MCF 10A (cell line): Measurements from ENCODE around the gene TMPRSS11F. TPM values are rescaled to one million over a fixed set of nuclear protein-coding genes. Genes with fewer than 3 reads are reported as not detected.
"Not testable (repeated sequence)": the region's sequence is repeated elsewhere in the genome, so short reads cannot be mapped to it uniquely, and the experiment has no call there.

Source experiments
- BruUV-seq: library from RNA; stranded (reverse); fragments of 400-500 nt; replicated peaks from 2 replicates; lab custom pipeline; 2021; lab: Mats Ljungman, UMichigan
- CTCF ChIA-PET: fragments of 300-600 bp; sonication (Branson Sonifier 250); formaldehyde crosslinking; extraction: SDS; loops from one replicate; lab custom pipeline; 2021; ENCODE audit warnings: antibody characterized with exemption, inconsistent platforms; lab: Yijun Ruan, JAX
- POLR2A ChIA-PET: fragments of 300-600, 350-650 bp; sonication (Branson Sonifier 250); formaldehyde crosslinking; extraction: SDS; loops from one replicate; lab custom pipeline; 2020; ENCODE audit warnings: antibody characterized with exemption, inconsistent platforms; lab: Yijun Ruan, JAX
- DNase-seq: peaks from one replicate; pipeline ENCODE4 v3.0.0-alpha.2; 2018; ENCODE audit not compliant: unreplicated experiment
- H3K27ac Mint-ChIP-seq: one replicate; pipeline ENCODE4 v1.8.0; 2022; ENCODE audit warnings: mild to moderate bottlenecking, low read depth, mixed read lengths; ENCODE audit not compliant: unreplicated experiment
- H3K27me3 Mint-ChIP-seq: one replicate; pipeline ENCODE4 v1.8.0; 2022; ENCODE audit warnings: mixed read lengths; ENCODE audit not compliant: insufficient read depth, unreplicated experiment
- H3K36me3 Mint-ChIP-seq: one replicate; pipeline ENCODE4 v1.8.0; 2022; ENCODE audit warnings: mild to moderate bottlenecking, moderate library complexity, mixed read lengths; ENCODE audit not compliant: insufficient read depth, unreplicated experiment
- H3K4me1 Mint-ChIP-seq: one replicate; pipeline ENCODE4 v1.8.0; 2022; ENCODE audit warnings: mixed read lengths; ENCODE audit not compliant: insufficient read depth, unreplicated experiment
- H3K4me3 Mint-ChIP-seq: one replicate; pipeline ENCODE4 v1.8.0; 2022; ENCODE audit warnings: mild to moderate bottlenecking, moderate library complexity, mixed read lengths; ENCODE audit not compliant: unreplicated experiment
- H3K9me3 Mint-ChIP-seq: one replicate; pipeline ENCODE4 v1.8.0; 2022; ENCODE audit warnings: mixed read lengths; ENCODE audit not compliant: unreplicated experiment
- intact Hi-C: fragments of 100-400 bp; cut with micrococcal nuclease; formaldehyde crosslinking; loops from 2 replicates; pipeline ENCODE4 v1.14.1; 2022
- total RNA-seq: library from RNA; stranded (reverse); gene quantifications from 2 replicates; pipeline ENCODE4 v1.2.3, GENCODE V29; 2022
- TF ChIP-seq, protein P1 (sequence below): fragments of 200-600 bp; IDR thresholded peaks from one replicate; pipeline ENCODE4 v1.8.0; 2022; ENCODE audit warnings: antibody characterized with exemption, mild to moderate bottlenecking; ENCODE audit not compliant: unreplicated experiment

Gene TMPRSS11F
- total RNA-seq, 1 experiment from 2014 or later, result not detected

DNA sequence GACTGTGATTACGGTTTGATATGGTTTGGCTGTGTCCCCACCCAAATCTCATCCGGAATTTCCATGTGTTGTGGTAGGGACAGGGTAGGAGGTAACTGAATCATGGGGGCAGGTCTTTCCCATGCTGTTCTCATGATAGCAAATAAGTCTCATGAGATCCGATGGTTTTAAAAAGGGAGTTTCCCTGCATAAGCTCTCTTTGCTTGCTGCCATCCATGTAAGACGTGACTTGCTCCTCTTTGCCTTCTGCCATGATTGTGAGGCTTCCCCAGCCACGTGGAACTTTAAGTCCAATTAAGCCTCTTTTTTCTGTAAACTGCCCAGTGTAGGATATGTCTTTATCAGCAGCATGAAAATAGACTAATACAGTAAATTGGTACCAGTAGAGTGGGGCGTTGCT, 42.5 kb upstream of the TMPRSS11F start:
- H3K36me3 Mint-ChIP-seq, H3K27me3 Mint-ChIP-seq, BruUV-seq, POLR2A ChIA-PET, H3K4me3 Mint-ChIP-seq, H3K27ac Mint-ChIP-seq, H3K4me1 Mint-ChIP-seq, DNase-seq, H3K9me3 Mint-ChIP-seq: not testable (repeated sequence)
- CTCF ChIA-PET, result interaction anchor here (1.2 to 6.6 kb wide), 2 partner anchors 185 to 426 kb away, joined by 3 to 86 read pairs; no protein-coding TSS in a partner anchor
- intact Hi-C loops, result loop anchor here (10.0 kb wide), 3 partner anchors 203 to 627 kb away; partner anchors contain the start of gene CENPC

DNA sequence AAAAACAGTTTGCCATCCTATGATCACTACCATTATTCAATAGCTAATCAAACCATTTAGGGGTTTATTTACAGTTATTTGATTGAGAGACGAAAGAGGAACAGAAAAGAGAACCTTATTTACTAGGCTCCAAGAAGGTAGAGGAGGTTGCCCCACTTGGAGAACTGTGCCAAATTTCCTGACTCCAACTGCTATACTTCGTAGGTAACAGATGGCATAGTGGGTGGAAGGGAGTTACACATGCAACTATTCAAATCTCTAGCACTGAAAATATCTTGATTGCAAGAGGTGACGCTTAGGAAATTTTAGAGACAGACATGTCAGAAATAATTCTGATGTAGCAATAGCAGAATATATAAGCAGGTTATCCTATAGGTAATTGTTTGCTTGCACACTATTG, 38.0 kb upstream of the TMPRSS11F start:
- Mint-ChIP-seq H3K9me3 (no peaks in the 10 kb centered on the region), H3K27me3 (peaks cover 9% of the 10 kb centered on the region)
- BruUV-seq, result no TSS peak

GRCh38 chr4:68167166-68167565, 37.5 kb upstream of the TMPRSS11F start:
- intact Hi-C loops, result no loop called here
- no peak overlapping the region for H3K4me3 Mint-ChIP-seq
- no peak for DNase-seq
- POLR2A ChIA-PET, result interaction anchor here (1.1 kb wide), 1 partner anchor 9 kb away, joined by 3 read pairs; no protein-coding TSS in a partner anchor
- H3K27ac Mint-ChIP-seq, result no peak overlapping the region
- H3K9me3 Mint-ChIP-seq, result no peaks in the 10 kb centered on the region
- H3K4me1 Mint-ChIP-seq, result no peaks in the 10 kb centered on the region
- no TSS peak for BruUV-seq
- H3K27me3 Mint-ChIP-seq, result peaks cover 9% of the 10 kb centered on the region
- TF ChIP-seq, protein P1, sequence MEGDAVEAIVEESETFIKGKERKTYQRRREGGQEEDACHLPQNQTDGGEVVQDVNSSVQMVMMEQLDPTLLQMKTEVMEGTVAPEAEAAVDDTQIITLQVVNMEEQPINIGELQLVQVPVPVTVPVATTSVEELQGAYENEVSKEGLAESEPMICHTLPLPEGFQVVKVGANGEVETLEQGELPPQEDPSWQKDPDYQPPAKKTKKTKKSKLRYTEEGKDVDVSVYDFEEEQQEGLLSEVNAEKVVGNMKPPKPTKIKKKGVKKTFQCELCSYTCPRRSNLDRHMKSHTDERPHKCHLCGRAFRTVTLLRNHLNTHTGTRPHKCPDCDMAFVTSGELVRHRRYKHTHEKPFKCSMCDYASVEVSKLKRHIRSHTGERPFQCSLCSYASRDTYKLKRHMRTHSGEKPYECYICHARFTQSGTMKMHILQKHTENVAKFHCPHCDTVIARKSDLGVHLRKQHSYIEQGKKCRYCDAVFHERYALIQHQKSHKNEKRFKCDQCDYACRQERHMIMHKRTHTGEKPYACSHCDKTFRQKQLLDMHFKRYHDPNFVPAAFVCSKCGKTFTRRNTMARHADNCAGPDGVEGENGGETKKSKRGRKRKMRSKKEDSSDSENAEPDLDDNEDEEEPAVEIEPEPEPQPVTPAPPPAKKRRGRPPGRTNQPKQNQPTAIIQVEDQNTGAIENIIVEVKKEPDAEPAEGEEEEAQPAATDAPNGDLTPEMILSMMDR, result no peak
- peaks cover 1% of the 10 kb centered on the region for H3K36me3 Mint-ChIP-seq
- CTCF ChIA-PET, result interaction anchor here (2.0 to 2.2 kb wide), 2 partner anchors 9 to 180 kb away, joined by 5 to 11 read pairs; no protein-coding TSS in a partner anchor

More for the DNA sequence above, 38.0 kb upstream of the TMPRSS11F start:
- TF ChIP-seq, protein P1, result no peak
- ChIA-PET POLR2A (interaction anchor here (1.1 kb wide), 1 partner anchor 8 kb away, joined by 3 read pairs; no protein-coding TSS in a partner anchor), CTCF (interaction anchor here (2.0 to 2.2 kb wide), 2 partner anchors 8 to 181 kb away, joined by 5 to 11 read pairs; no protein-coding TSS in a partner anchor)
- Mint-ChIP-seq H3K36me3 (peaks cover 6% of the 10 kb centered on the region), H3K4me3 (no peak overlapping the region), H3K27ac (no peak overlapping the region), H3K4me1 (no peaks in the 10 kb centered on the region)
- DNase-seq, result no peak
- intact Hi-C loops, result no loop called here

DNA sequence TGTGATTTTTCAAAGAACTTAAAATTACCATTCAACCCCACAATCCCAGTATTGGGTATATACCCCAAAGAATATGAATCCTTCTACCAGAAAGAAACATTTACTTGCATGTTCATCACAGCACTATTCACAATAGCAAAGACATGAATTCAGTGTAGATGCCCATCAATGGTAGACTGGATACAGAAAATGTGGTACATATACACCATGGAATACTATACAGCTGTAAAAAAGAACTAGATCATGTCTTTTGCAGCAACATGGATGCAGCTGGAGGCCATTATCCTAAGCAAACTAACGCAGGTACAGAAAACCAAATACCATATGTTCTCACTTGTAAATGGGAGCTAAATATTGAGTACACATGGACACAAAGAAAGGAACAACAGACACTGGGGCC, 34.1 kb upstream of the TMPRSS11F start:
- BruUV-seq, result no TSS peak
- no peak overlapping the region for H3K27ac Mint-ChIP-seq
- H3K4me3 Mint-ChIP-seq, result no peak overlapping the region
- intact Hi-C loops, result no loop called here
- H3K36me3 Mint-ChIP-seq, result no peaks in the 10 kb centered on the region
- no peaks in the 10 kb centered on the region for H3K9me3 Mint-ChIP-seq
- no peaks in the 10 kb centered on the region for H3K4me1 Mint-ChIP-seq
- DNase-seq, result no peak
- POLR2A ChIA-PET, result no interaction called here
- TF ChIP-seq, protein P1, result no peak
- CTCF ChIA-PET, result interaction anchor here (0.6 kb wide), 1 partner anchor 414 kb away, joined by 3 read pairs; no protein-coding TSS in a partner anchor
- H3K27me3 Mint-ChIP-seq, result peaks cover 3% of the 10 kb centered on the region
